ENCODE data around the gene NDUFB8.

NDUFB8 gene

GRCh38 chr10:100535715-100536353 lies 6.2 kb upstream of the NDUFB8 start, which contains the start of gene HIF1AN:
Gene HIF1AN (plus strand): TSS chr10:100535943. CDS start chr10:100535959, 16 bp downstream.
- DNase-seq (ENCODE audit: low spot score): peak; percentile 98

GRCh38 chr10:100535338-100535714 lies 5.7 kb upstream of the NDUFB8 start:
- no peak for DNase-seq (ENCODE audit: low spot score)

GRCh38 chr10:100534726-100535125 lies 5.1 kb upstream of the NDUFB8 start:
- peak; percentile 12 for DNase-seq (ENCODE audit: low spot score)

GRCh38 chr10:100531761-100532160 lies 2.1 kb upstream of the NDUFB8 start:
- DNase-seq (ENCODE audit: low spot score): no peak

- no peak for DNase-seq (ENCODE audit: low spot score)
Measured at GRCh38 chr10:100528921-100529474, 673 bp downstream of the NDUFB8 start.

- DNase-seq (ENCODE audit: low spot score): no peak
Measured at GRCh38 chr10:100528123-100528886, 1.4 kb downstream of the NDUFB8 start.

GRCh38 chr10:100524638-100525037 lies 5.0 kb downstream of the NDUFB8 start:
- DNase-seq (ENCODE audit: low spot score): no peak

GRCh38 chr10:100524206-100524605 lies 5.5 kb downstream of the NDUFB8 start:
- DNase-seq (ENCODE audit: low spot score): no peak

GRCh38 chr10:100522945-100523344 lies 6.7 kb downstream of the NDUFB8 start:
- DNase-seq (ENCODE audit: low spot score): no peak

- no peak for DNase-seq (ENCODE audit: low spot score)
Measured at GRCh38 chr10:100522107-100522801, 7.4 kb downstream of the NDUFB8 start.

GRCh38 chr10:100520811-100521210 lies 8.9 kb downstream of the NDUFB8 start:
- DNase-seq (ENCODE audit: low spot score): no peak

GRCh38 chr10:100519311-100520051 lies 10.2 kb downstream of the NDUFB8 start, which contains the start of gene SEC31B:
Gene SEC31B (minus strand): TSS chr10:100519861. CDS start chr10:100516952, 2,909 bp downstream.
- DNase-seq (ENCODE audit: low spot score): no peak

GRCh38 chr10:100518761-100519241 lies 10.9 kb downstream of the NDUFB8 start:
- peak; percentile 68 for DNase-seq (ENCODE audit: low spot score)

GRCh38 chr10:100516847-100517246 lies 12.8 kb downstream of the NDUFB8 start:
- DNase-seq (ENCODE audit: low spot score): no peak

- no peak for DNase-seq (ENCODE audit: low spot score)
Measured at GRCh38 chr10:100515612-100516011, 14.1 kb downstream of the NDUFB8 start.

- DNase-seq (ENCODE audit: low spot score): no peak
Measured at GRCh38 chr10:100510533-100511308, 18.9 kb downstream of the NDUFB8 start.

GRCh38 chr10:100509241-100509840 lies 20.3 kb downstream of the NDUFB8 start:
- DNase-seq (ENCODE audit: low spot score): no peak

- DNase-seq (ENCODE audit: low spot score): peak; percentile 58
Measured at GRCh38 chr10:100508691-100509150, 20.9 kb downstream of the NDUFB8 start.

- DNase-seq (ENCODE audit: low spot score): no peak
Measured at GRCh38 chr10:100508266-100508665, 21.4 kb downstream of the NDUFB8 start.

- no peak for DNase-seq (ENCODE audit: low spot score)
Measured at GRCh38 chr10:100507357-100507732, 22.3 kb downstream of the NDUFB8 start.

Measured in hematopoietic multipotent progenitor cell treated with erythropoietin and hydrocortisone succinate and interleukin-3 and kit ligand, for 17 days (in vitro differentiated cells).